Stimulated activated naive CD8-positive, alpha-beta T cell treated with anti-CD3 and anti-CD28 coated beads, Interleukin-15, amount 100 ng/mL, for 72 hours (primary cell): ENCODE measurements around the gene HHLA2.
A peak's percentile ranks its signal among the peaks of the same experiment; 100 is the strongest.

Experiments used
- ATAC-seq: fragments of 150-1000 bp; cut with Tn5 transposase; 2 replicates; pipeline ENCODE4 v1.10.0; 2021; ENCODE audit warnings: mild to moderate bottlenecking, moderate library complexity
- DNase-seq, 2 donors: peaks; one replicate each; pipeline ENCODE4 v3.0.0; 2021 to 2022
- H3K27ac Mint-ChIP-seq, 2 donors: one replicate each; pipeline ENCODE4 v1.8.0; 2022; ENCODE audit warnings: mild to moderate bottlenecking in 2 of 2, mixed read lengths in 2 of 2, moderate library complexity in 2 of 2
- H3K27me3 Mint-ChIP-seq: one replicate; pipeline ENCODE4 v1.8.0; 2022; ENCODE audit warnings: mixed read lengths
- H3K4me1 Mint-ChIP-seq: one replicate; pipeline ENCODE4 v1.8.0; 2022; ENCODE audit warnings: mild to moderate bottlenecking, mixed read lengths
- H3K4me3 Mint-ChIP-seq, 2 donors: one replicate each; pipeline ENCODE4 v1.8.0; 2022; ENCODE audit warnings: mild to moderate bottlenecking in 2 of 2, mixed read lengths in 2 of 2, moderate library complexity in 1 of 2
- H3K9me3 Mint-ChIP-seq, 2 donors: one replicate each; pipeline ENCODE4 v1.8.0; 2022; ENCODE audit warnings: mixed read lengths in 2 of 2

The HHLA2 gene

DNA sequence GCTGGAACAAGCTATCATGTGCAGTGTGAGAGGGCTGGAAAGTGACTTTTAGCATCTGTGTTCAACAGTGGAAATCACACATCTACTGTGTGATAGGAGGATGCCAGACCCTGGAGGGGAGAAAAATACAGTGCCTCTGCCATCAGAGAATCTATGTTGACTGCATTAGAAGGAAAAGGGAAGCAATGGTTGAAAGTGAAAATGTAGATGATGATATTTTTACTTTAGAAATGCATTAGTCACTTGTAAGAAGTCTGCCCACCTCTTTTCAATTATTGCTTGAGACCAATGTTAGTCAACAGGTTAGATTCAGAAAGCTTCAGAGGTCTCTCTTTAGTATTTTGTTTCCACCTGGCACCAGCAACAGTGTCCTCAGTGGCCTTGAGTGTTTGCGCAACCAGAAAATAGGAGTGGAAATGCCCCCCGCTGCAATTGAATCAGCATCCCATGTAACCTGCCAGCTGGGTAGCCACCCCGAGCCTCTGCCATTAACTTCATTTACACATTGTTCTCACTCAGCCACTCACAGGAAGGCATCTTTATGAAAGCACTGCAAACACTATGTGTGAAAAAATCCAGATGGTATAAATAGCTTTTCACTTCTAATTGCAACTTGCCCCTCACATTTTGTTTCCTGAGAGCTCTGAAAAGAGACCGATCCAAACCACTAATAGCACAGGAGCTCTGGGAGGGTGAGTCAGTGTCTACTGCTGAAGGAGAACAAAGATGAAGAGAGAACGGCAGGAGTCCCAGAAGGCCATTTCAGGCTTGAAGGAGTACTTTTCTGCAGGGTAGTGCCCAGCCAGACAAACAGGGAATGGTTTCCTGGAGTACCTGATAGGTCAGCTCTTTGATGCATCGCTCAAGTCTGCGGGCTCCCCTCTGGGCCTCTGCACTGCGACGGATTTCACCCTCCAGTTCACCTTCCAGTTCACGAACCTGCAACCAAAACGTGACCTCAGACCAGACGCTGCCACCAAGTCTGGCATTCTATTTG is 92.1 kb downstream of the HHLA2 start:
- peak overlapping the region; percentile 27 to 61 for H3K4me3 Mint-ChIP-seq
- H3K27ac Mint-ChIP-seq: peak overlapping the region in 1 of 2 donors; percentile 29
- DNase-seq (peak; percentile 16 to 27), ATAC-seq (peak; percentile 86)
- no peaks in the 10 kb centered on the region for H3K9me3 Mint-ChIP-seq
- H3K27me3 Mint-ChIP-seq: peaks cover 26% of the 10 kb centered on the region
- H3K4me1 Mint-ChIP-seq: peaks cover 49% of the 10 kb centered on the region

GRCh38 chr3:108389372-108389771 is 93.0 kb downstream of the HHLA2 start:
- Mint-ChIP-seq H3K4me3 (no peak overlapping the region), H3K27ac (no peak overlapping the region), H3K27me3 (peaks cover 28% of the 10 kb centered on the region), H3K9me3 (no peaks in the 10 kb centered on the region), H3K4me1 (peaks cover 49% of the 10 kb centered on the region)
- no peak for ATAC-seq
- no peak for DNase-seq

DNA sequence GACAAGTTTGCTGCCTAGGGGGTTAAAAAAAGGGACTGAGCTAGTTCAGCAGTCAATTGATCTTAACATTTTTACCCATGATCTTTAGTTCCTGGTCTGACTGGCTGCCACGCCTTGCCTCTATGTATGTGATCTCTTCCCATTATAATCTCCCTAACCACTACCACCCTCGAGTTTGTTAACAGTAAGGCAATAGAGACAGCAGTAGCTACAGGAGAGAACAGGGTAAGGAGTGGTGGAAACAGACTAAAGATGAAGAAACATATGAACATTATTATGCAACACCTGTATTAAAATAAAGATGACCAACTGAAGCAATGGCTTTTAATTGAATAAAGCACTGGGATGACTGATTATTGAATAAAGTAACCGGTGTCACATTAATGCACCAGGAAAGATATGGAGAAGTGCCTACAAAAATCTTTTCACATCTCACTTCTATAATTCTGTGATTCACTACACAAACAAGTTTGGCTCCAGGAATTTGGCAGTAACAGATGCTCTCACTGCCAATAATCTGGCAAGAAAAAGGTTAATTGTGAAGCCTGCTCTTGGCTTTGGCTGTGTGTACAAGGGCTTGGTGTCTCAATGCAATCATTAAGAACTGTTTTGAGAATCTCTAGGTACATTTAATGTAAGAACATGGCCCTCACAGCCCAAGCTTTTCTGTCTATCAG is 95.7 kb downstream of the HHLA2 start:
- no peaks in the 10 kb centered on the region for H3K9me3 Mint-ChIP-seq
- no peak for DNase-seq

DNA sequence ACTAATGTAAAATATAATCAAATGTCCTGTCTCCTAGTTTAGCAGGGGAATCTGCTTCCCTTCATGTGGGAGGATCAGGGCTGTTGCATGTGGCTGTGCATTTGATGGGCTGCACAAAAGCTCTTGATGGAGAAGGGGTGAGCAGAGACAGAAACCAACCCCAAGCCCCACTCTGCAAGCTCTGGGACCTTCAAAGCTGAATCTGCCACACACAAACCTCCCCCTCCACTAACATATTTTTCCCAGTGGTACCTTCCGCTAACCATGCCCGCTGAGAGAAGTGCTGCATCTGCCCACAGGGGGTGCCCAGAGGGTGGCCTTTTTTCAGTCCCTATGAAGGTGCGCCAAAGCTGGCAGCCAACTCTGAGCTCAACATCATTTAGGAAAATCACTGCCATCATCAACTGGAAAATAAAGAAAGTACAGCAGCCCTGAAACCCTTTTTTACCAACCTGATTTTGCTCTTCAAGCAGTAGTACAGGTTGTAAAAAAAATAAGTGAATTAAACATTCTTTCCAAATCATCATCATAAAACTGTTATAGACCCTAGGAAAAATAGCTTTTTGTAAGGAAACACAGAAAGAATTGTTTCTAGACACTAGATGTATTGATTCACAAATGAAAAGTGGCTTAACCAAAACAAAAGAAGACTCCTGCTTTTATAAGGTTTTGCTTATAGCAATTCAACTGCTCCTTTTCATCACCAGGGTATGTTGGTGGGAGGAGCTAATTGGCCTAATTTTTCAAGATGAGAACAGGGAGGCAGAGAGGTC is 97.0 kb downstream of the HHLA2 start:
- Mint-ChIP-seq H3K4me1 (peaks cover 28% of the 10 kb centered on the region), H3K27ac (no peak overlapping the region), H3K4me3 (no peak overlapping the region), H3K27me3 (peaks cover 45% of the 10 kb centered on the region), H3K9me3 (no peaks in the 10 kb centered on the region)
- DNase-seq: no peak
- no peak for ATAC-seq

More for the DNA sequence above, 95.7 kb downstream of the HHLA2 start:
- H3K4me1 Mint-ChIP-seq: peaks cover 40% of the 10 kb centered on the region
- H3K27ac Mint-ChIP-seq: no peak overlapping the region
- H3K27me3 Mint-ChIP-seq: peaks cover 37% of the 10 kb centered on the region
- H3K4me3 Mint-ChIP-seq: no peak overlapping the region
- ATAC-seq: no peak

- no peak for DNase-seq
- Mint-ChIP-seq H3K4me1 (peaks cover 21% of the 10 kb centered on the region), H3K4me3 (no peak overlapping the region), H3K27ac (no peak overlapping the region), H3K27me3 (peaks cover 45% of the 10 kb centered on the region), H3K9me3 (no peaks in the 10 kb centered on the region)
- no peak for ATAC-seq
Measured at GRCh38 chr3:108394016-108394415, 97.7 kb downstream of the HHLA2 start.

DNA sequence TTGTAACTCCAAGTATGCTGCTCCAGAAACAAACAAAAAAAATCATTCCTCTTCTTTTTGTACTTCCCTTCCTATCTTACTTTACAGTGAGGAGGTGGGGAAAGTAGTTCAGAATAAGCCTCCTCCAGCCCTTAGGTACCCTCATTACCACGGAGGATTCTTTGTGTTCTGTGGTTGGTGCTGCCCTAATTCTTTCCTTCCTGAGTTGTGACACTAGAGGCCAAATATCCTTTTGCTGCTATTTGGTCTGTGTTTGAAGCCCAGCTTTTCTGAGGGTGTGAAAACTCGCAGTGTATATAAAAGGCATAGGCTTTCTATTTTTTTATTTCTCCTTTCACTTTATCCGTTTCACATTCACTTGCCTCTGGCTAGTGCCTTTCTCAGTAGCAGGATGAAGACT is 98.2 kb downstream of the HHLA2 start:
- DNase-seq (no peak), ATAC-seq (no peak)
- peaks cover 45% of the 10 kb centered on the region for H3K27me3 Mint-ChIP-seq
- H3K27ac Mint-ChIP-seq: no peak overlapping the region
- H3K4me3 Mint-ChIP-seq: no peak overlapping the region
- peaks cover 15% of the 10 kb centered on the region for H3K4me1 Mint-ChIP-seq
- H3K9me3 Mint-ChIP-seq: peaks cover 0 to 3% of the 10 kb centered on the region in 2 donors

DNA sequence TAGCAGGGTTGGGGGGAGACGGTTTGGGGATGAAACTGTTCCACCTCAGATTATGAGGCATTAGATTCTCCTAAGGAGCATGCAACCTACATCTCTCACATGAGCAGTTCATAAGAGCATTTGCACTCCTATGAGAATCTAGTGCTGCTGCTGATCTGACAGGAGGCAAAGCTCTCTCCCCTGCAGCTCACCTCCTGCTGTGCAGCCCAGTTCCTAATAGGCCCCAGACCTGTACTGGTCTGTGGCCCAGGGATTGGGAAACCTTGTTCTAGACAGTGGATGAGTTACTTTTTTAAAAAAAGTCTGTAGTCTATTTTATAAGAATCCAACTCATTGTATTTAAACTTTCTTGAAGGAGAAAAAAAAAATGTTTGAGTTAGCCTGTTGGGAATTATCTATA is 100.0 kb downstream of the HHLA2 start:
- Mint-ChIP-seq H3K27ac (no peak overlapping the region), H3K4me1 (peaks cover 9% of the 10 kb centered on the region), H3K9me3 (peaks cover 0 to 8% of the 10 kb centered on the region in 2 donors), H3K27me3 (peaks cover 40% of the 10 kb centered on the region), H3K4me3 (no peak overlapping the region)
- no peak for DNase-seq
- no peak for ATAC-seq

DNA sequence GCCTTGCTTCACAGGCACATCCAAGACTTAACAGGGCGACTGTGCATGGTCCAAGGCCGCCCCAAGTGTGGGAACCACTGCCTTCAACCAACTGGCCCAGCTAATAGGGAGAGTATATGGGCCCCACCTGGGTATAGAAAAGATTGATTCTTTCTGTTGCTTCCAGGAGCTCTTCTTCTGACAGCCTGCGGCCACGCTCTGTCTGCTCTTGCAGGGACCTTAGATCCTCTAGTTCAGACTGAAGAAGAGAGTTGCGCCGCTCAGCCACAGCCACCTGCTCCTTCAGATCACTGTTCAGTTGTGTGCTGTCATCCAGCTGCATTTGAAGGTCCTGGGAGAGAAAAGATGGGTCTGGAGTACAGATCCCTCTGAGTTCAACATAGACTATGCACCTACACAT is 102.2 kb downstream of the HHLA2 start:
- no peak for ATAC-seq
- no peak for DNase-seq
- H3K27ac Mint-ChIP-seq: no peak overlapping the region
- peaks cover 18% of the 10 kb centered on the region for H3K27me3 Mint-ChIP-seq
- no peak overlapping the region for H3K4me3 Mint-ChIP-seq
- peaks cover 0 to 8% of the 10 kb centered on the region in 2 donors for H3K9me3 Mint-ChIP-seq
- peaks cover 6% of the 10 kb centered on the region for H3K4me1 Mint-ChIP-seq

DNA sequence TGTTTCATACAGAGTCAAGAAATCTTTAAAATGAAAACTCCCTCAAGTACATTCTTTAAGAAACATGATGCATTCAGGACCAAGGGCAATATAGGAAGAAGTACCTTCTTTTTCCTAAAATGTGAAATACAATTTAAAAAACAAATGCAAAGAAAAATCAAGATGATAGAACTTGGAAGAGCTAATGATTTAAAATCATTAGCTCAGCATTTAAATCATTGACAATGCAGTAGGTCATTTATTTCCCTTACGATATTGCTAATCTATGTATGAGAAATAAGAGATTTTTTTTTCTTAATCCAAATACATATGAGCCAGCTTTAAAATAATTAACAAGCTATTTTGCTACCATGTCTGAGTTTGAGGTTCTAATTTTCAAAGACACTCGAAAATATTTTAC is 105.5 kb downstream of the HHLA2 start:
- no peak overlapping the region for H3K4me3 Mint-ChIP-seq
- ATAC-seq (no peak), DNase-seq (no peak)
- peaks cover 10% of the 10 kb centered on the region for H3K27me3 Mint-ChIP-seq
- peaks cover 12% of the 10 kb centered on the region for H3K4me1 Mint-ChIP-seq
- H3K9me3 Mint-ChIP-seq: peaks cover 0 to 8% of the 10 kb centered on the region in 2 donors
- no peak overlapping the region for H3K27ac Mint-ChIP-seq

DNA sequence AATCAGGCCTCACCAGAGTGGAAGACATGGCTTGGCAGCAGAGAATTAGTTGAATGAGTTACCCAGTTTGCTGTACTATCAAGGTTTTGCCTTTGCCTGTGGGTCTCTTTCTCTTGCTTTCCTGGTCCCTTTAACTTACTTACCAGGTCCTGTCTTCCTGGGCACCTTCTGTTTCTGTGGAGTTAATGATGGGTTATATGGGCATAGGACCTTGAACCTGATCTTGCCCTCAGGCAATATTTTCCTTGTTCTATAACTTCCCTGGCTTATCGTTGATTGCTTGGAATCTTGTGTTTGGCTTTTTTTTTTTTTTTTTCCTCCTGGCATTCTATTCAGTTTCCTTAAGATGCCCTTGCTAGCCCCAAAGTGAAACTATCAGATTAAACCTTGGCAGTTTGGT is 106.8 kb downstream of the HHLA2 start:
- peaks cover 17% of the 10 kb centered on the region for H3K4me1 Mint-ChIP-seq
- H3K9me3 Mint-ChIP-seq: peaks cover 0 to 8% of the 10 kb centered on the region in 2 donors
- no peak overlapping the region for H3K4me3 Mint-ChIP-seq
- no peaks in the 10 kb centered on the region for H3K27me3 Mint-ChIP-seq
- H3K27ac Mint-ChIP-seq: no peak overlapping the region
- ATAC-seq (no peak), DNase-seq (no peak)

DNA sequence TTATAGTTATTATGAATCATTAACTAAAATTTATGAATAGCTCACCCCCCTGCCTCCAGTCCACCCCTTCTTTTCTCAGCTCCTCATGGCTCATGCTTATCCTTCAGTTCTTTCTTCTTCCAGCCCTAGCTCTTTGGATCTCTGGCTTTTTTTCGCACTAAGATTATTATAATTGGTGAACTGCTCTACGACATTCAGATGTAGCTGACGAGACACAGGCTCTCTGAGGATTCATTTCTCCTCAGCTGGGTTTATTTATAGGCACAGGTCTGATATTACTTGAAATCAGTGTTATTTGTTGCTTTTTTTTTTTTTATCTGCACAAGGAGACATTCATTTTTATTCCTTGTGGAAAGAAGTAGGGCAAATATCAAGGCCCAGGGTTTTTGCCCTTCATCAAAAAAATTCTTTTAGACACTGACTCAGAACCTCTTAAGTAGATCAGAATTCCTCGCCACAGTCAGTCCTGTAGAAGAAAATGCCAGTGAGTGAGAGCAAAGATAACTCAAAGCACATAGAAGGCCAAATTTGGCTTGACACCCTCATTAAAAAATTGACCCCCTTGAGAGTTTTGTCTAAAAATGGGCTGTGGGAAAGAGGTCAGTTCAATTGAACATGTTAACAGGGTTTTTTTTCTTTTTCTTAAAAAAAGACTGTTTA is 107.5 kb downstream of the HHLA2 start:
- H3K9me3 Mint-ChIP-seq: peaks cover 0 to 8% of the 10 kb centered on the region in 2 donors
- peak overlapping the region; percentile 29 to 67 for H3K27ac Mint-ChIP-seq
- no peak for ATAC-seq
- no peaks in the 10 kb centered on the region for H3K27me3 Mint-ChIP-seq
- H3K4me1 Mint-ChIP-seq: peaks cover 17% of the 10 kb centered on the region
- no peak overlapping the region for H3K4me3 Mint-ChIP-seq
- DNase-seq: no peak

GRCh38 chr3:108404368-108404767 is 108.0 kb downstream of the HHLA2 start:
- DNase-seq (no peak), ATAC-seq (no peak)
- peaks cover 0 to 7% of the 10 kb centered on the region in 2 donors for H3K9me3 Mint-ChIP-seq
- H3K4me1 Mint-ChIP-seq: peaks cover 17% of the 10 kb centered on the region
- H3K27ac Mint-ChIP-seq: no peak overlapping the region
- H3K27me3 Mint-ChIP-seq: no peaks in the 10 kb centered on the region
- H3K4me3 Mint-ChIP-seq: no peak overlapping the region

- Mint-ChIP-seq H3K9me3 (no peaks in the 10 kb centered on the region), H3K27me3 (no peaks in the 10 kb centered on the region), H3K27ac (no peak overlapping the region), H3K4me3 (no peak overlapping the region), H3K4me1 (peaks cover 17% of the 10 kb centered on the region)
- DNase-seq: no peak
- ATAC-seq: peak; percentile 18
Measured at GRCh38 chr3:108406063-108406660, 109.8 kb downstream of the HHLA2 start.

DNA sequence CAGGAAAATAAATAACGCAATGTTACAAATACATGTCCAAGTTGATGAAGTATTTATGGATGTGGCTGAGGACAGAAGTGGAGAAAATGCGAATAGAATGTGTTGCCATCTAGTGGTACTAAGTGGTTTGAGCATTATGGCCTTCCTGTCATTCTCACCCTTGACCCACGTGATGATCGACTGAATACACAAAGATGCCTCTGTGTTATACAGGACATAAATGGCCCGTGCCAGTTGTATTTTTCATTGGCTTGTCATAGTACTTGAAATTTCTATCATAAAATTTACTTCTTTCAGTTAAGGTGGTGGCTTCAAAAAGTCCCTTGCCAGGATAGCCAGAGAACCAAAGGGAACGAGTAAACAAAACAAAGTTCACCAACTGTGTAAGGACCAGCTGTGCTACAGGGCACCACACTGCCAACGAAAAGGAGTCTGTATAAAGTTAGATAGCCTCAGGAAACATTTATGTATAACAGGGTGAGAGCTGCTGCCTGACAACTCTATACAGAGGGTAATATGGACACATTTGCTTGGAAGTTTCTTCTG is 110.4 kb downstream of the HHLA2 start:
- Mint-ChIP-seq H3K4me3 (no peak overlapping the region), H3K27me3 (no peaks in the 10 kb centered on the region), H3K9me3 (no peaks in the 10 kb centered on the region), H3K4me1 (peaks cover 17% of the 10 kb centered on the region), H3K27ac (peak overlapping the region in 1 of 2 donors; percentile 25)
- DNase-seq (peak; percentile 29 to 30), ATAC-seq (peak; percentile 96)
